GM21367 (cell line): ENCODE measurements around the gene MIOS.
A peak's percentile ranks its signal among the peaks of the same experiment; 100 is the strongest.
"Not testable (repeated sequence)": the region's sequence is repeated elsewhere in the genome, so short reads cannot be mapped to it uniquely, and the experiment has no call there.

Source experiments
- ATAC-seq: cut with Tn5 transposase; IDR thresholded peaks from one replicate; pipeline ENCODE4 v1.9.1; 2021; ENCODE audit not compliant: unreplicated experiment

Gene MIOS

GRCh38 chr7:7640221-7641128 lies 73.8 kb downstream of the MIOS start, which contains the start of gene UMAD1:
Gene UMAD1, plus strand, starts transcription at chr7:7640752. Its CDS starts 32,620 bp downstream, at chr7:7673372.
- peak; percentile 96 for ATAC-seq

- peak; percentile 4 for ATAC-seq
Measured at GRCh38 chr7:7641129-7641663, 74.5 kb downstream of the MIOS start.

GRCh38 chr7:7642081-7642480 lies 75.4 kb downstream of the MIOS start:
- no peak for ATAC-seq

GRCh38 chr7:7647495-7648036 lies 80.9 kb downstream of the MIOS start:
- no peak for ATAC-seq

GRCh38 chr7:7650682-7651206 lies 84.1 kb downstream of the MIOS start:
- ATAC-seq: no peak

GRCh38 chr7:7651479-7651878 lies 84.8 kb downstream of the MIOS start:
- ATAC-seq: no peak

GRCh38 chr7:7652798-7653540 lies 86.3 kb downstream of the MIOS start:
- no peak for ATAC-seq

- no peak for ATAC-seq
Measured at GRCh38 chr7:7653593-7654187, 87.0 kb downstream of the MIOS start.

GRCh38 chr7:7654964-7655715 lies 88.5 kb downstream of the MIOS start:
- no peak for ATAC-seq

GRCh38 chr7:7656459-7656858 lies 89.8 kb downstream of the MIOS start:
- ATAC-seq: not testable (repeated sequence)
